Hepatocyte (in vitro differentiated cells): ENCODE results near the gene AGFG1. TPM values are rescaled to one million over a fixed set of nuclear protein-coding genes. Genes with fewer than 3 reads are reported as not detected.

Experiments used
- DNase-seq: peaks from one replicate; pipeline ENCODE4 v3.0.0-alpha.2; 2016; ENCODE audit warnings: low spot score
- H2AFZ ChIP-seq: fragments of 200-600 bp; sonication (generic); 2 replicates; pipeline ENCODE4 v1.6.0; 2016; ENCODE audit warnings: antibody characterized with exemption, mild to moderate bottlenecking
- H3K27ac ChIP-seq: fragments of 200-600 bp; sonication (generic); 2 replicates; pipeline ENCODE4 v1.5.1; 2016; ENCODE audit warnings: mild to moderate bottlenecking
- H3K27me3 ChIP-seq: fragments of 200-600 bp; sonication (generic); 2 replicates; pipeline ENCODE4 v1.6.1; 2016
- H3K36me3 ChIP-seq: fragments of 200-600 bp; sonication (generic); replicated peaks from 2 replicates; pipeline ENCODE4 v1.5.1; 2016; ENCODE audit warnings: low read depth; ENCODE audit not compliant: insufficient read depth
- H3K4me1 ChIP-seq: fragments of 200-600 bp; sonication (generic); 2 replicates; pipeline ENCODE4 v1.5.1; 2016; ENCODE audit warnings: mild to moderate bottlenecking, moderate library complexity; ENCODE audit not compliant: insufficient read depth
- H3K4me2 ChIP-seq: fragments of 200-600 bp; sonication (generic); 2 replicates; pipeline ENCODE4 v1.6.0; 2016
- H3K4me3 ChIP-seq: fragments of 200-600 bp; sonication (generic); 2 replicates; pipeline ENCODE4 v1.5.1; 2016; ENCODE audit warnings: mild to moderate bottlenecking
- H3K79me2 ChIP-seq: fragments of 200-600 bp; sonication (generic); 2 replicates; pipeline ENCODE4 v1.6.0; 2017; ENCODE audit warnings: mild to moderate bottlenecking
- H3K9me2 ChIP-seq: fragments of 200-600 bp; sonication (generic); replicated peaks from 2 replicates; pipeline ENCODE4 v1.6.0; 2017; ENCODE audit warnings: mild to moderate bottlenecking; ENCODE audit not compliant: insufficient read depth
- H3K9me3 ChIP-seq: fragments of 200-600 bp; sonication (generic); 2 replicates; pipeline ENCODE4 v1.5.1; 2016; ENCODE audit warnings: low read depth, mild to moderate bottlenecking
- H4K20me1 ChIP-seq: fragments of 200-600 bp; sonication (generic); 2 replicates; pipeline ENCODE4 v1.6.0; 2016; ENCODE audit warnings: mild to moderate bottlenecking; ENCODE audit not compliant: insufficient read depth, poor library complexity, severe bottlenecking
- CTCF ChIP-seq: fragments of 200-600 bp; sonication (generic); IDR thresholded peaks from 2 replicates; pipeline ENCODE4 v1.5.1; 2016; ENCODE audit warnings: antibody characterized with exemption, mild to moderate bottlenecking; ENCODE audit not compliant: poor library complexity
- EZH2 ChIP-seq: fragments of 200-600 bp; sonication (generic); IDR thresholded peaks from 2 replicates; pipeline ENCODE4 v1.6.1; 2016; ENCODE audit warnings: antibody characterized with exemption, mild to moderate bottlenecking, borderline replicate concordance
- EZH2phosphoT487 ChIP-seq: fragments of 200-600 bp; sonication (generic); IDR thresholded peaks from one replicate; pipeline ENCODE4 v1.6.1; 2018; ENCODE audit warnings: antibody characterized with exemption, mild to moderate bottlenecking, low read depth, moderate library complexity; ENCODE audit not compliant: unreplicated experiment, severe bottlenecking
- WGBS: methylation state at CpG from one replicate; pipeline ENCODE4 v1.1.6; 2016; ENCODE audit warnings: low lambda C conversion rate; ENCODE audit errors: missing lambda C conversion rate; 5-methylcytosine and 5-hydroxymethylcytosine counted together
- polyA plus RNA-seq: library from polyadenylated mRNA; unstranded; fragments of >200 nt; fragmentation: Nextera tagmentation; extraction: Ambion mirVana; gene quantifications from 2 replicates; pipeline ENCODE4 v1.2.1, GENCODE V29; 2016
- total RNA-seq: library from RNA; depleted of rRNA; stranded (reverse); fragments of >200 nt; gene quantifications from 2 replicates; pipeline ENCODE4 v1.2.3, GENCODE V29; 2014

AGFG1 gene
- total RNA-seq (86.4 and 91.6 TPM in 2 replicates), polyA plus RNA-seq (54.4 and 62.4 TPM in 2 replicates)

- Histone ChIP-seq H3K27me3 (no peaks in the 10 kb centered on the region), H3K4me2 (peak within 1 kb of the TSS; percentile 82), H3K79me2 (peaks cover 55% of the 10 kb centered on the region), H3K4me1 (peaks cover 13% of the 10 kb centered on the region), H3K27ac (peak within 1 kb of the TSS; percentile 99), H2AFZ (no peak within 1 kb of the TSS), H3K4me3 (peak within 1 kb of the TSS; percentile 88), H3K9me3 (no peaks in the 10 kb centered on the region), H3K9me2 (no peaks in the 10 kb centered on the region), H3K36me3 (no peaks in the 10 kb centered on the region), H4K20me1 (peaks cover 40% of the 10 kb centered on the region)
- TF ChIP-seq CTCF (peak; percentile 97), EZH2 (no peak)
- WGBS = 4% methylated on average over 27 of the region's 28 CpGs
- peak; percentile 88 for DNase-seq
Measured at GRCh38 chr2:227471924-227472264, at the start of gene AGFG1. TSS of gene AGFG1 (plus strand) at chr2:227472156. CDS start at chr2:227472422, 266 bp downstream.

GRCh38 chr2:227423656-227424499 is 48.1 kb upstream of the AGFG1 start:
- H2AFZ ChIP-seq = no peak overlapping the region
- H3K36me3 ChIP-seq = no peaks in the 10 kb centered on the region
- H3K9me2 ChIP-seq = no peaks in the 10 kb centered on the region
- H3K79me2 ChIP-seq = no peaks in the 10 kb centered on the region
- no peak for TF ChIP-seq EZH2
- no peak for TF ChIP-seq CTCF
- TF ChIP-seq EZH2phosphoT487 = no peak
- H3K9me3 ChIP-seq = no peaks in the 10 kb centered on the region
- H3K27me3 ChIP-seq = no peaks in the 10 kb centered on the region
- DNase-seq = no peak
- 86% methylated on average over 10 of the region's 10 CpGs for WGBS
- no peaks in the 10 kb centered on the region for H3K4me1 ChIP-seq
- H3K4me2 ChIP-seq = no peak overlapping the region
- no peak overlapping the region for H3K27ac ChIP-seq
- no peak overlapping the region for H3K4me3 ChIP-seq
- H4K20me1 ChIP-seq = no peaks in the 10 kb centered on the region

- Histone ChIP-seq H3K4me2 (no peak overlapping the region), H2AFZ (no peak overlapping the region), H3K4me3 (no peak overlapping the region), H3K9me2 (no peaks in the 10 kb centered on the region), H3K9me3 (peaks cover 9% of the 10 kb centered on the region), H4K20me1 (no peaks in the 10 kb centered on the region), H3K4me1 (no peaks in the 10 kb centered on the region), H3K79me2 (no peaks in the 10 kb centered on the region), H3K36me3 (no peaks in the 10 kb centered on the region), H3K27me3 (no peaks in the 10 kb centered on the region), H3K27ac (no peak overlapping the region)
- DNase-seq = no peak
- 86% methylated on average over 8 of the region's 8 CpGs for WGBS
- TF ChIP-seq EZH2phosphoT487 (no peak), EZH2 (no peak), CTCF (no peak)
Measured at GRCh38 chr2:227428731-227429285, 43.1 kb upstream of the AGFG1 start.
